ENCODE results near the gene COL20A1.

Gene COL20A1

DNA sequence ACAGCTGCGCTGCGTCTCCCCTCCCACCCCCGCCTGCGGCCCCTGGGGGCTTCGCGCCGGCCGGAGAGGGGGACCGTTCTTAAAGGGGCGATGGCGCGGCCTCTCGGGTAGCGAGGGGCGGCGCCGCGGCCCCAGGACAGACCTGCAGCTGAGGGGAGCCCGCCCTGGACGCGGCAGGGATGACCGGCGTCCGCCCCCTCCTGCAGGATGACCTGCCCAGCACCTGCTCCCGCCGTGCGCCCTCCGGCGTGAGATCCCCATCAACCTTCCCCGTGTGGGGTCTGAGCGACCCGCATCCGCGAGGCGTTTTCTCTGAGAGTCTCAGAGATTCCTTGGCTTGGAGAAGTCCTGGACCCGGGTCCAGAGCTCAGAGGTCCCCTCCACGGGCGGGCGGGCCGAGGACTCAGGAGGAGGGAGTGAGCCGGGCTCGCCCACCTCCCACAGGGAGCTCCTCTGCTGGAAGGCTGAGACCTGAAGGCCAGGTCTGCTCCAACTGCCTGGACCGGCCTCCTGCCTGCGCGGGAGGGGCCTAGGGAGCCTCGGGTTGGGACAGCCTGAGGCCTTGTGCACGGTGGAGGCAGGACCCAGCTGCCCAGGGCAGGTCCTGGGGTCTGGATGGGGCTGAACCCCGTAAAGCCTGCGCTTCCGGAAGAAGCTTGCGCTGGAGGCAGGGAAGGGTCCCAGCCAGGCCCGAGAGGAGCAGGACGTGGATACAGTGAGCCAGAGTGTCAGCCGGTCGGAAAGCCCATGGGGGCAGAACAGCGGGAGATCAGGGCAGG lies 38.2 kb upstream of the COL20A1 start:
- ChIA-PET POLR2A (no interaction called here), CTCF (interaction anchor here (0.5 to 2.1 kb wide), 4 partner anchors 9 to 408 kb away, joined by 3 to 11 read pairs (median 4); no protein-coding TSS in a partner anchor)
- DNase-seq (ENCODE audit: extremely low spot score): no peak
- TF ChIP-seq, protein P1, sequence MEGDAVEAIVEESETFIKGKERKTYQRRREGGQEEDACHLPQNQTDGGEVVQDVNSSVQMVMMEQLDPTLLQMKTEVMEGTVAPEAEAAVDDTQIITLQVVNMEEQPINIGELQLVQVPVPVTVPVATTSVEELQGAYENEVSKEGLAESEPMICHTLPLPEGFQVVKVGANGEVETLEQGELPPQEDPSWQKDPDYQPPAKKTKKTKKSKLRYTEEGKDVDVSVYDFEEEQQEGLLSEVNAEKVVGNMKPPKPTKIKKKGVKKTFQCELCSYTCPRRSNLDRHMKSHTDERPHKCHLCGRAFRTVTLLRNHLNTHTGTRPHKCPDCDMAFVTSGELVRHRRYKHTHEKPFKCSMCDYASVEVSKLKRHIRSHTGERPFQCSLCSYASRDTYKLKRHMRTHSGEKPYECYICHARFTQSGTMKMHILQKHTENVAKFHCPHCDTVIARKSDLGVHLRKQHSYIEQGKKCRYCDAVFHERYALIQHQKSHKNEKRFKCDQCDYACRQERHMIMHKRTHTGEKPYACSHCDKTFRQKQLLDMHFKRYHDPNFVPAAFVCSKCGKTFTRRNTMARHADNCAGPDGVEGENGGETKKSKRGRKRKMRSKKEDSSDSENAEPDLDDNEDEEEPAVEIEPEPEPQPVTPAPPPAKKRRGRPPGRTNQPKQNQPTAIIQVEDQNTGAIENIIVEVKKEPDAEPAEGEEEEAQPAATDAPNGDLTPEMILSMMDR (IDR thresholded peaks at IDR 0.05; ENCODE audit: control extremely low read depth, extremely low read depth, low read depth, missing control alignments): no peak

DNA sequence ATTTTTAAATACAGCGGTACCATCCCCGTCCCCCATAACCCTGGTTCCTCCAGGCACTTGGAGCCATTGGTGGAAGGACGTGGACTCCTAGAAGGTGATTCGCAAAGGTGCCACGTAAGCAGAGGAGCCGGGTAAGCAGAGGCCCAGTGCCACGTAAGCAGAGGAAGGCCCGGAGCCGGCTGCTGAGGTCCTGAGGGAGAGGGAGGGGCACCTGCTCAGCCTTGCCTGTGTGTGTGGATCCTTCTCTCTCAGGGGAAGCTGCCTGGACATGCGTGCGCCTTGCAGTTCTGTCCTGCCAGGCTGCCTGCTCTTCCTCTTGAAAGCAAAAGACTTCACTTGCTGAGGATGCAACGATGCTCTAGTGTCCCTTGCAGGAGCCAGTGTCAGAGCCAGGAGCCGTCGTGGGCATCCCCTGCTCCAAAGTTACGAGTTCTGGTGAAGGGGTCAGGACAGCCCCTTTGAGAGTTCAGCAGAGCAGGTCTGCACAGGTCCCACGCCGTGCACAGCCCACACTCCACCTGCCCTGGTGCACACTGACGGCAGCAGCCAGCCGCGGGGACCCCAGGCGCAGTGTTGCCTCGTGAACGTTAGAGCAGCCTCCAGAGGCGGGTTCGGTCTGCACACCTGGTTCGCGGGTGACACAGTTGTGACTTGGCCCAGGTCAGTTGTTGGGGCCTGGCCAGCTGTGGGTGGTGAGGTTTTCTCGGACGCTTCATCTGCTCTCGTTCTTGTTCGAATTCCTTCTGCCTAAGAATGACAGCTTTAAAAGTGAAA lies 36.9 kb upstream of the COL20A1 start:
- POLR2A ChIA-PET: no interaction called here
- DNase-seq (ENCODE audit: extremely low spot score): no peak

DNA sequence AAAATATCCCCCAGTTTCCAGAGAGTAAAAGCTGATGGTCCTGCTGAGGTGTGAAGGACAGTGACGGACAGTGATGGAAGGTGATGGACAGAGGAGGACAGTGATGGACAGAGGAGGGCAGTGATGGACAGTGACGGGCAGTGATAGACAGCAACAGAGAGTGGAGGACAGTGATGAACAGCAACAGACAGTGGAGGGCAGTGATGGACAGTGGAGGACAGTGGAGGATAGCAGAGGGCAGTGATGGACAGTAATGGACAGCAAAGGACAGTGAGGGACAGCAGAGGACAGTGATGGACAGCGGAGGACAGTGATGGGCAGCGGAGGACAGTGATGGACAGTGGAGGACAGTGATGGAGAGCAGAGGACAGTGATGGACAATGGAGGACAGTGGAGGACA lies 36.0 kb upstream of the COL20A1 start:
- TF ChIP-seq, protein P1 (IDR thresholded peaks at IDR 0.05; ENCODE audit: control extremely low read depth, extremely low read depth, low read depth, missing control alignments): no peak
- DNase-seq (ENCODE audit: extremely low spot score): no peak
- CTCF ChIA-PET: no interaction called here
- POLR2A ChIA-PET: no interaction called here

More for the DNA sequence above, 36.9 kb upstream of the COL20A1 start:
- CTCF ChIA-PET: interaction anchor here (2.1 kb wide), 1 partner anchor 10 kb away, joined by 4 read pairs; no protein-coding TSS in a partner anchor
- TF ChIP-seq, protein P1 (IDR thresholded peaks at IDR 0.05; ENCODE audit: control extremely low read depth, extremely low read depth, low read depth, missing control alignments): no peak

DNA sequence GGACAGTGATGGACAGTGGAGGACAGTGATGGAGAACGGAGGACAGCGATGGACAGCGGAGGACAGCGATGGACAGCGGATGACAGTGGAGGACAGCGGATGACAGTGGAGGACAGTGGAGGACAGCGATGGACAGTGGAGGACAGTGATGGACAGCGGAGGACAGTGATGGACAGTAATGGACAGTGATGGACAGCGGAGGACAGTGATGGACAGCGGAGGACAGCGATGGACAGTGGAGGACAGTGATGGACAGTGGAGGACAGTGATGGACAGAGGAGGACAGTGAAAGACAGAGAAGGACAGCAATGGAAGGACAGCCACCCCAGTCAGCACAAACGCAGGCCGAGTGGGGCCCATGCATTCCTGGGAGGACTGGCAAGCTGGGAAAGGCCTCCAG lies 35.4 kb upstream of the COL20A1 start:
- no peak for DNase-seq (ENCODE audit: extremely low spot score)
- TF ChIP-seq, protein P1 (IDR thresholded peaks at IDR 0.05; ENCODE audit: control extremely low read depth, extremely low read depth, low read depth, missing control alignments): no peak
- ChIA-PET POLR2A (no interaction called here), CTCF (interaction anchor here (3.6 kb wide), 1 partner anchor 34 kb away, joined by 19 read pairs; no protein-coding TSS in a partner anchor)

DNA sequence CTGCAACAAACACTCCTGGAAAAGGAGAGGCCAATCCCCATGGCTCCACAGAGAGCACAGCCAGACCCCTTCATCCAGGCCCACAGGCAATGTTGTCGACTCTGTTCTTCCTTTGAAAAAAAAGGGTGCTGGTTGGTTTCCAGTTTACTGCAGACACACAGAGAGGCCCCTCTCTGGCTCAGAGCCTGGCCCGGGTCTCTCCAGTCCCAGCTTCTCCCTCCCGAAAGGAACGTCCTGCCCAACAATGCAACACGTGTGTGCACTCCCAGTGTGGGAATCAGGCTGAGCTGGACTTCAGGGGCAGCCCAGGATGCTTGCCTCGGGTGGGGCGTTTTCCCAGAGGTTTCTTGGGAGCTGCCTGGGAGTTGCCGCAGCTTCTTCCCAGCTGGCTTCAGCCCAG lies 34.2 kb upstream of the COL20A1 start:
- ChIA-PET CTCF (interaction anchor here (3.6 kb wide), 1 partner anchor 35 kb away, joined by 19 read pairs; no protein-coding TSS in a partner anchor), POLR2A (no interaction called here)
- TF ChIP-seq, protein P1 (IDR thresholded peaks at IDR 0.05; ENCODE audit: control extremely low read depth, extremely low read depth, low read depth, missing control alignments): no peak
- DNase-seq (ENCODE audit: extremely low spot score): no peak

DNA sequence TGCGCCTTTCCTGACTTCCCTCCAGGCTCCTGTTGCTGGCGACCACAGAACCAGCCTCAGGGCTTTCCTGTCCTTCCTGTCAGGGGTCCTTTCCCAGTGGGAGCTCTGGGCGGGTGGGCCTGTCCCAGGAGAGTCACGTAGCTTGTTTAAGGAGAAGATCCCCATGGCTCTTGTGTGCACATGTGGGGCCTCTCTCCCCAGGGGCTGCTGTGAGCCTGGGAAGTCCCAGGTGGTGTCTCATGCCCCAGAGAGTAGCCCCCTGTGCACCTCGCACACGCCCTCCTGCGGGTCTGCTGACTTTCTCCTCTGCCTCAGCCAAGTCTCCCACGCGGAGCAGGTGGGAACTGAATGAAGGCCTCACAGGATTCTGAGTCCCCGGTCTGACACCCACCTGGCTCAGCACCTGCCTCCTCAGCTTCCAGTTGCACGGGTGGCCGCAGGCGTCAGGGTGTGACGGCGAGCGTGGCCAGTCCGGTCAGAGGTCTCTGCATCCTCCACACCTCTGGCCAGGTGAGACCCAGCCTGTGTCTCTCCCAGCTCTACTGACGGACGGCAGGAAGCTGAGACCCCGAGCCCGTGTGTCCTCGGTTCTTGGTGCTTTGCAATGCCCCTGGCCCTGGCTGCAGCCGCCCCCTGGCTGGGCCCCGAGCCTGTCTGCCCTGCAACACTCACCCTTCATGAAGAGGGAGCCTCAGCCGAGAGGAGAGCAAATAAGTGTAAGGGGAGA lies 33.1 kb upstream of the COL20A1 start:
- POLR2A ChIA-PET: no interaction called here
- CTCF ChIA-PET: interaction anchor here (3.6 kb wide), 1 partner anchor 36 kb away, joined by 19 read pairs; no protein-coding TSS in a partner anchor

More for the DNA sequence above, 33.1 kb upstream of the COL20A1 start:
- no peak for DNase-seq (ENCODE audit: extremely low spot score)
- TF ChIP-seq, protein P1 (IDR thresholded peaks at IDR 0.05; ENCODE audit: control extremely low read depth, extremely low read depth, low read depth, missing control alignments): no peak
